Suprapubic skin (tissue), 4 donors: ENCODE data around the gene UQCRH.

ENCODE experiments used
- CTCF ChIP-seq, 2 donors: fragments of 200-600 bp in 1 of 2; fragments of 450-650 bp in 1 of 2; sonication (generic) in 1 of 2; IDR thresholded peaks; one replicate each; pipeline ENCODE4 v1.5.1; 2016 to 2019; ENCODE audit warnings: antibody characterized with exemption in 2 of 2, mild to moderate bottlenecking in 1 of 2, moderate library complexity in 1 of 2
- EP300 ChIP-seq: sonication (generic); formaldehyde crosslinking; IDR thresholded peaks from one replicate; pipeline ENCODE4 v1.6.1; 2017; ENCODE audit warnings: antibody characterized with exemption
- POLR2A ChIP-seq, 2 donors: fragments of 450-650 bp; IDR thresholded peaks; one replicate each; pipeline ENCODE4 v1.6.1; 2017; ENCODE audit warnings: antibody characterized with exemption in 2 of 2, mild to moderate bottlenecking in 2 of 2, moderate library complexity in 2 of 2
- POLR2AphosphoS5 ChIP-seq, 3 donors: sonication (generic); formaldehyde crosslinking; IDR thresholded peaks; one replicate each; pipeline ENCODE4 v1.6.1; 2017; ENCODE audit warnings: antibody characterized with exemption in 3 of 3

GRCh38 chr1:46298387-46298786 is 5.1 kb upstream of the UQCRH start:
- TF ChIP-seq POLR2A (IDR thresholded peaks at IDR 0.05): no peak
- TF ChIP-seq CTCF (IDR thresholded peaks at IDR 0.05): no peak
- TF ChIP-seq EP300: no peak
- no peak for TF ChIP-seq POLR2AphosphoS5 (IDR thresholded peaks at IDR 0.05)
